ENCODE results near the gene TSSK3. TPM values are rescaled to one million over a fixed set of nuclear protein-coding genes. Genes with fewer than 3 reads are reported as not detected.

The TSSK3 gene
- total and polyA plus RNA-seq, 9 of the 15 experiments (the other 6 are each of a cell fraction or from before 2014, with no cell fraction given): 0.27 to 2.8 (median 1.9) TPM

DNA sequence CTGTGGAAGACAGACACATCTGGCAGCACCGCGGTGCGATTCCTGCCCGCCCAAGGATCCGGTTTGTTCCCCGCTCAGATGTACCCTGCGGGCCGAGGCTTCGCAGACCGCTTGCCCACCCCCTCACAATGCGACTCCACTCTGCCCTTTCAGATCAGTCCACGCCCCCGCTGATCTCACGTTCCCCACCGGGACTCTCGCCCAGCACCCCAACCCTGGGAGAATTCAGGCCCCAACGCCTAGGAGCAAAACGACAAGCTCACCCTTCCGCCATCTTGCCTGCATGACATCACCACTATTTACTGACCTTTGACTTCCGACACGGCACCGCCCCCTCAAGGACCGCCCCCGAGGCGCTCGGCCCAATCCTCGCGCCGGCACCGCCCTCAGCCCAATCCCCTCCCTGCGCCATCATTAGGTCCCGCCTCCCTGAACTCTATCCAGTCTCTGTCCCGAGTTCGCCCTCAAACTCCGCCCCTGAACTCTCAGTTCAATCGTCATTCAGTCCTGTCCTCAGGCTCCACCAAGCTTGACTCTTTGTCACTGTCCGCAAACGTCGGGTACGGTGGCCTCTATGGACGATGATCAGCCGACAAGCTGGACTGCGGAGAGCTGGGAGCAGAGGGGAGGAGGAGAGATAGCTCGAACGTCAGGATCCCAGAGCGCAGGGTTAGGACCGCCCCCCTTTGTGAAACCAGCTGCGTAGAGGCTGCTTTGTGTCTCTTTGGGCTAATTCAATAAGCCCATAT lies 32.0 kb downstream of the TSSK3 start, which contains the start of gene BSDC1 (continued):
- TF ChIP-seq CHD4 (IDR thresholded peaks at IDR 0.05; ENCODE audit: insufficient read depth, insufficient replicate concordance, low read depth, low read length, poor library complexity, severe bottlenecking) (no peak), BCLAF1 (IDR thresholded peaks at IDR 0.05; ENCODE audit: borderline replicate concordance in 1 of 2, control insufficient read depth in 1 of 2, low read depth in 2 of 2, low read length in 1 of 2) (peak in 1 of 2 experiments; percentile 79; a peak in 2 of 4 replicates), ZNF140 (CRISPR knock-in tag; IDR thresholded peaks at IDR 0.05) (no peak), MAFG (tag; conservative IDR thresholded peaks at IDR 0.05) (no peak), ZNF655 (CRISPR knock-in tag; IDR thresholded peaks at IDR 0.05) (no peak), ZFP1 (CRISPR knock-in tag; IDR thresholded peaks at IDR 0.05) (no peak), NBN (IDR thresholded peaks at IDR 0.05; ENCODE audit: low read depth) (peak; percentile 99), SNAPC5 (CRISPR knock-in tag; IDR thresholded peaks at IDR 0.05) (no peak), KDM1A (IDR thresholded peaks at IDR 0.05) (no peak), TFAM (CRISPR knock-in tag; conservative IDR thresholded peaks at IDR 0.05) (no peak), ZNF431 (CRISPR knock-in tag; IDR thresholded peaks at IDR 0.05) (peak; percentile 62; the same call in 1 of the 2 replicates), ZNF124 (CRISPR knock-in tag; IDR thresholded peaks at IDR 0.05) (no peak), CTCF (IDR thresholded peaks at IDR 0.05 in 2 of 3, conservative IDR thresholded peaks at IDR 0.05 in 1 of 3; ENCODE audit: insufficient read depth in 2 of 3, low read depth in 1 of 3, low read length in 3 of 3) (0 out of 6 replicates have a peak, but pooled peaks of 1 of the 3 experiments have one; percentile 15), POLR2AphosphoS2 (IDR thresholded peaks at IDR 0.05; ENCODE audit: low read length) (no peak; the same call in 1 of the 2 replicates), CREM (IDR thresholded peaks at IDR 0.05; ENCODE audit: low read depth) (peak; percentile 91)
- TF ChIP-seq, protein P1, sequence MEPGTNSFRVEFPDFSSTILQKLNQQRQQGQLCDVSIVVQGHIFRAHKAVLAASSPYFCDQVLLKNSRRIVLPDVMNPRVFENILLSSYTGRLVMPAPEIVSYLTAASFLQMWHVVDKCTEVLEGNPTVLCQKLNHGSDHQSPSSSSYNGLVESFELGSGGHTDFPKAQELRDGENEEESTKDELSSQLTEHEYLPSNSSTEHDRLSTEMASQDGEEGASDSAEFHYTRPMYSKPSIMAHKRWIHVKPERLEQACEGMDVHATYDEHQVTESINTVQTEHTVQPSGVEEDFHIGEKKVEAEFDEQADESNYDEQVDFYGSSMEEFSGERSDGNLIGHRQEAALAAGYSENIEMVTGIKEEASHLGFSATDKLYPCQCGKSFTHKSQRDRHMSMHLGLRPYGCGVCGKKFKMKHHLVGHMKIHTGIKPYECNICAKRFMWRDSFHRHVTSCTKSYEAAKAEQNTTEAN (CRISPR knock-in tag; IDR thresholded peaks at IDR 0.05): no peak; the same call in 1 of the 2 replicates
- TF ChIP-seq, protein P2, sequence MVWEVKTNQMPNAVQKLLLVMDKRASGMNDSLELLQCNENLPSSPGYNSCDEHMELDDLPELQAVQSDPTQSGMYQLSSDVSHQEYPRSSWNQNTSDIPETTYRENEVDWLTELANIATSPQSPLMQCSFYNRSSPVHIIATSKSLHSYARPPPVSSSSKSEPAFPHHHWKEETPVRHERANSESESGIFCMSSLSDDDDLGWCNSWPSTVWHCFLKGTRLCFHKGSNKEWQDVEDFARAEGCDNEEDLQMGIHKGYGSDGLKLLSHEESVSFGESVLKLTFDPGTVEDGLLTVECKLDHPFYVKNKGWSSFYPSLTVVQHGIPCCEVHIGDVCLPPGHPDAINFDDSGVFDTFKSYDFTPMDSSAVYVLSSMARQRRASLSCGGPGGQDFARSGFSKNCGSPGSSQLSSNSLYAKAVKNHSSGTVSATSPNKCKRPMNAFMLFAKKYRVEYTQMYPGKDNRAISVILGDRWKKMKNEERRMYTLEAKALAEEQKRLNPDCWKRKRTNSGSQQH (CRISPR knock-in tag; IDR thresholded peaks at IDR 0.05): peak; percentile 64; the same call in 1 of the 2 replicates
